GM12891 (cell line): Measurements from ENCODE around the gene ADM5.

ENCODE experiments used
- POLR2A ChIP-seq: IDR thresholded peaks from 2 replicates; pipeline ENCODE4 v1.6.1; 2011; ENCODE audit warnings: low read depth, low read length, control low read depth
- POLR2AphosphoS5 ChIP-seq: IDR thresholded peaks from 2 replicates; pipeline ENCODE4 v1.6.1; 2011; ENCODE audit warnings: low read depth, low read length, control low read depth
- SPI1 ChIP-seq: IDR thresholded peaks from 2 replicates; pipeline ENCODE4 v1.6.1; 2011; ENCODE audit warnings: low read depth, low read length, control low read depth
- TAF1 ChIP-seq: IDR thresholded peaks from 2 replicates; pipeline ENCODE4 v1.6.1; 2011; ENCODE audit warnings: low read depth, low read length, control low read depth

GRCh38 chr19:49645995-49646394, 43.4 kb upstream of the ADM5 start:
- no peak for TF ChIP-seq POLR2AphosphoS5
- no peak for TF ChIP-seq POLR2A
- no peak for TF ChIP-seq TAF1
- no peak for TF ChIP-seq SPI1
